ENCODE measurements around the gene SP7. TPM values are rescaled to one million over a fixed set of nuclear protein-coding genes. Genes with fewer than 3 reads are reported as not detected.

SP7 gene
- total and polyA plus RNA-seq, 11 donors, result not detected

DNA sequence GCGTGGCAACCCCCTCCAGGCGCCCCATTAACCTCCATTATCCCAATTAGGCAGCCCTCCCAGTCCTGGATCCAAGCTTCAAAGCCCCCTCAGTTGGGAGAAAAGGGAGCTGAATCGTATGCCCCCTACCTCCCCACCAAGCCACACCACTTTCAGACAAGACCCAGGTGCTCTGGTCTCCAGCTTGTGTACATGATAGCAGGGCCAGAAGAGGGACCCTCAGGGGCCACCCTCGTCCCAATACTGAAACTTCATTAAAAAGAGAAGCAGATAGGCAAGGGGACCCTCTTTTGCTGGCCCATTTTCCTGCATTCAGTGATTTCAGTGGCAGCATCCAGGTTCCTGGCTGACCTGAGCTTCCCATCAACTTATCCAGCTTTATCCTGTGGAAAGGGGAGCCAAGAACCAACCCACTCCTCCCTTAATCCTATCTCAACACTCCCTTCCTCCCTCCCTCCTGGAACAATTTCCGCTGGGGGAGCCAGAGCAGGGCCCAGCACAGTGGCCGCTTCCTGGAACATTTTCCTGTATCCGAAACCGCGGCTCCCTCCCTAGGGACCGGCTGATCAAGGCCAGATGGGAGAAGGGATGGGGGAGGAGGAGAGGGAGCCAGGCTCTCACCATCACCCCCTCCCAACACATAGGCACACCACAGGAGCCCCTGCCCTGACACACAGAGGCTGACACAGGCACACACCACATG is 9.5 kb upstream of the SP7 start:
- Histone ChIP-seq H3K36me3 (no peaks in the 10 kb centered on the region), H3K9me3 (no peaks in the 10 kb centered on the region), H3K27ac (peak overlapping the region; percentile 62 to 92 (median 86)), H3K4me3 (peak overlapping the region in 10 of 12 donors; percentile 54 to 88 (median 76)), H3K4me1 (peaks cover 0 to 23% (median 12%) of the 10 kb centered on the region in 12 donors), H3K27me3 (no peaks in the 10 kb centered on the region)
- 18 to 39% (median 27%) methylated on average over 10 of the region's 10 CpGs for WGBS, 4 donors
- ATAC-seq (peak; percentile 49 to 78 (median 64)), DNase-seq (peak; percentile 75 to 84 (median 81))
- intact Hi-C loops (cut with DNase I), result loop anchor here in 7 of 10 donors (1.0 to 2.0 kb wide), 5 partner anchors 19 to 21 kb away; no protein-coding TSS in a partner anchor
- TF ChIP-seq, protein P1, sequence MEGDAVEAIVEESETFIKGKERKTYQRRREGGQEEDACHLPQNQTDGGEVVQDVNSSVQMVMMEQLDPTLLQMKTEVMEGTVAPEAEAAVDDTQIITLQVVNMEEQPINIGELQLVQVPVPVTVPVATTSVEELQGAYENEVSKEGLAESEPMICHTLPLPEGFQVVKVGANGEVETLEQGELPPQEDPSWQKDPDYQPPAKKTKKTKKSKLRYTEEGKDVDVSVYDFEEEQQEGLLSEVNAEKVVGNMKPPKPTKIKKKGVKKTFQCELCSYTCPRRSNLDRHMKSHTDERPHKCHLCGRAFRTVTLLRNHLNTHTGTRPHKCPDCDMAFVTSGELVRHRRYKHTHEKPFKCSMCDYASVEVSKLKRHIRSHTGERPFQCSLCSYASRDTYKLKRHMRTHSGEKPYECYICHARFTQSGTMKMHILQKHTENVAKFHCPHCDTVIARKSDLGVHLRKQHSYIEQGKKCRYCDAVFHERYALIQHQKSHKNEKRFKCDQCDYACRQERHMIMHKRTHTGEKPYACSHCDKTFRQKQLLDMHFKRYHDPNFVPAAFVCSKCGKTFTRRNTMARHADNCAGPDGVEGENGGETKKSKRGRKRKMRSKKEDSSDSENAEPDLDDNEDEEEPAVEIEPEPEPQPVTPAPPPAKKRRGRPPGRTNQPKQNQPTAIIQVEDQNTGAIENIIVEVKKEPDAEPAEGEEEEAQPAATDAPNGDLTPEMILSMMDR (IDR thresholded peaks at IDR 0.05), result peak in 2 of 12 donors; percentile 7 to 26
- no peak for TF ChIP-seq POLR2A (IDR thresholded peaks at IDR 0.05)

DNA sequence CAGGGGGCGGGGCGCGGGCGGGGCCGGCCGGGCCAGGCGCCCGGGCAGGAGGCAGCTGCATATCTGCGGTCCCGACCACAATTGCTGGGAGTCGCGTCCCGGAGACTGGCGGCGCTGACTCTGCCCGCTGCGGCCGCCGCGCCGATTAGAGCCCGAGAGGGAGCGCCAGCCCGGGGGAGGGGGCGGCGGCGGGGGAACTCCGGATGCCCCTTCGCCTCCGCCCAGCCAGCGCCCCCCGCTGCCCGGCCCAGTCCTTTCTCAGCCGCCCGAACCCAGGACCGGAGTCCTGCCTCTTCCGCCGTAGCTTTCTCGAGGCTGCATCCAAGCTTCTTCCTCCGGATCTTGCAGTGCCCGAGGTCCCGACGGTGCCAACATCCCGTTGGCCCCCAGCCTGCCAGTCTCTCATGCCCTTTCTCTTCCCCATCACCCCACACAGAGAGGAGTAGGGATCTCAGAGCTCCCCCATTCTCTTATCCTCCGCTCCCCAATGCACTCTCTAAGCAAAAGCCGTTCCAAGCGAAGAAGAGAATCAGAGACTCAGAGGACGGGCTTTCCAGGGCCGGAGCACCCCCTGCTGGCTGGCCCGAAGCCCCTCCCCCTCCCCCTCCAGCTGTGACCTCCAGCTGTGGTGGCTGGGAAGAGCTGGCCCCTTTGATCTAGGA is 8.8 kb upstream of the SP7 start:
- Histone ChIP-seq H3K9me3 (no peaks in the 10 kb centered on the region), H3K36me3 (no peaks in the 10 kb centered on the region), H3K27me3 (peaks cover 0 to under 1% (median 0%) of the 10 kb centered on the region in 9 donors), H3K4me1 (peaks cover 0 to 23% (median 12%) of the 10 kb centered on the region in 12 donors), H3K27ac (peak overlapping the region; percentile 62 to 92 (median 86)), H3K4me3 (peak overlapping the region; percentile 40 to 88 (median 76))
- ATAC-seq (peak; percentile 90 to 94 (median 94)), DNase-seq (peak; percentile 78 to 88 (median 84))
- TF ChIP-seq, protein P1 (IDR thresholded peaks at IDR 0.05), result peak; percentile 55 to 88 (median 78)
- TF ChIP-seq POLR2A (IDR thresholded peaks at IDR 0.05), result peak in 1 of 2 donors; percentile 55
- intact Hi-C loops (cut with DNase I), result loop anchor here in 7 of 10 donors (1.0 to 2.0 kb wide), 5 partner anchors 18 to 21 kb away; no protein-coding TSS in a partner anchor
- 0 to 1% (median 0%) methylated on average over 15 to 50 of the region's 50 CpGs for WGBS, 4 donors

DNA sequence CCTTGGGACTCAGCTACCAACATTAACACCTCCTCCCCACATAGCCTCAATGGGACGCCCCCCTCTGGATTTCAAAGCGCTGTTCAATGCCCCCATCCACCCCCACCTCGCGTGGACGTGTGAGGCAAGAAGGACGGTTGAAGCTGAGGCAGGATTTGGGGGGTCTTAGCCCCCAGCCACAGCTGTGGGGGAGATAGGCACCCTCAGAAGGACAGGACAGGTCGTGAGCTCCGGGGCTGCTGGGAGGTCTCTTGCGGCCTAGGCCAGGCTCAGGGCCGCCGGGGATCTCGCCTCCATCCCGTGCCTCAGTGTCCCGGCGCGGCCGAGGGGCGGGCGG is 8.3 kb upstream of the SP7 start:
- peaks cover 0 to 3% (median 0%) of the 10 kb centered on the region in 9 donors for H3K27me3 ChIP-seq
- H3K36me3 ChIP-seq, result no peaks in the 10 kb centered on the region
- no peak for DNase-seq
- 3 to 20% (median 4%) methylated on average over 6 to 19 of the region's 19 CpGs for WGBS, 4 donors
- H3K4me3 ChIP-seq, result peak overlapping the region in 11 of 12 donors; percentile 40 to 88 (median 76)
- TF ChIP-seq POLR2A (IDR thresholded peaks at IDR 0.05), result no peak
- TF ChIP-seq, protein P1 (IDR thresholded peaks at IDR 0.05), result no peak
- peaks cover 0 to 23% (median 12%) of the 10 kb centered on the region in 12 donors for H3K4me1 ChIP-seq
- no peak for ATAC-seq
- intact Hi-C loops (cut with DNase I), result loop anchor here in 2 of 10 donors (2.0 kb wide), 2 partner anchors 18 to 20 kb away; no protein-coding TSS in a partner anchor
- H3K9me3 ChIP-seq, result no peaks in the 10 kb centered on the region
- peak overlapping the region in 11 of 12 donors; percentile 62 to 92 (median 87) for H3K27ac ChIP-seq

DNA sequence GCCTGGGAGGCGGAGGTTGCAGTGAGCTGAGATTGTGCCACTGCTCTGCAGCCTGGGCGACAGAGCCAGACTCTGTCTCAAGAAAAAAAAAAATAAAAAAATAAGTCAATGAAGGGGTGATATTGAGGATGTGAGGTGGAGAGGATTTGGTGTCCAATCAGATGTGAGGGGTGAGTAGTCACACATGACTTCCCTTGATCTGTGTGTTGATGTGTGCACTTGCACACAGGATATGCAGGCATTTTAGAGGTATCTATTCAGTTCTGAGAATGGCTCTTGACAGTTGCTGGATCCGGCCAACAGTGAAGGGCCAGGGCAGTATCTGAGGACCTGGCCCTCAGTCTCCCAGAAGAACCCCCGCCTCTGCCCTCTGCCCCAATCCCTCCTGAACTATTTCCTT is 7.8 kb upstream of the SP7 start:
- H3K4me1 ChIP-seq, result peaks cover 0 to 23% (median 12%) of the 10 kb centered on the region in 12 donors
- ATAC-seq (no peak), DNase-seq (no peak)
- peak overlapping the region in 1 of 12 donors; percentile 73 for H3K4me3 ChIP-seq
- WGBS, 4 donors, result 90 to 94% (median 92%) methylated on average over 4 of the region's 4 CpGs
- H3K36me3 ChIP-seq, result no peaks in the 10 kb centered on the region
- peak overlapping the region in 3 of 12 donors; percentile 90 to 92 (median 91) for H3K27ac ChIP-seq
- no peak for TF ChIP-seq POLR2A (IDR thresholded peaks at IDR 0.05)
- TF ChIP-seq, protein P1 (IDR thresholded peaks at IDR 0.05), result no peak
- no peaks in the 10 kb centered on the region for H3K9me3 ChIP-seq
- intact Hi-C loops (cut with DNase I), result loop anchor here in 2 of 10 donors (2.0 kb wide), 2 partner anchors 17 to 19 kb away; no protein-coding TSS in a partner anchor
- H3K27me3 ChIP-seq, result peaks cover 0 to 5% (median 0%) of the 10 kb centered on the region in 9 donors
